Ovary (tissue), 9 donors: ENCODE measurements around the gene CSMD2. TPM values are rescaled to one million over a fixed set of nuclear protein-coding genes. Genes with fewer than 3 reads are reported as not detected.

ENCODE experiments used
- DNase-seq, 5 donors: peaks; one replicate each; pipeline ENCODE4 v3.0.0-alpha.2; 2019 to 2020
- H3K27ac ChIP-seq, 2 donors: fragments of 200-600 bp; one replicate each; pipeline versions ENCODE4 v1.5.1 to v1.8.0; 2019 to 2022
- H3K27me3 ChIP-seq: fragments of 200-600 bp; one replicate; pipeline ENCODE4 v1.8.0; 2022
- H3K36me3 ChIP-seq: fragments of 200-600 bp; sonication (generic); one replicate; pipeline ENCODE4 v1.5.1; 2019
- H3K4me1 ChIP-seq: one replicate; pipeline ENCODE4 v1.8.1; 2013; ENCODE audit warnings: mild to moderate bottlenecking, moderate library complexity; ENCODE audit not compliant: insufficient read depth
- H3K4me3 ChIP-seq: fragments of 200-600 bp; sonication (generic); one replicate; pipeline ENCODE4 v1.5.1; 2017
- H3K9me3 ChIP-seq, 2 donors: fragments of 200-600 bp in 1 of 2; sonication (generic) in 1 of 2; one replicate each; pipeline versions ENCODE4 v1.5.1 to v1.8.1; 2013 to 2019; ENCODE audit warnings: mild to moderate bottlenecking in 1 of 2, moderate library complexity in 1 of 2
- CTCF ChIP-seq, 3 donors: fragments of 450-650 bp in 2 of 3; fragments of 200-600 bp in 1 of 3; IDR thresholded peaks; one replicate each; pipeline versions ENCODE4 v1.5.1 to v1.8.0; 2016 to 2022; ENCODE audit warnings: antibody characterized with exemption in 3 of 3, mild to moderate bottlenecking in 1 of 3
- EP300 ChIP-seq: sonication (generic); formaldehyde crosslinking; IDR thresholded peaks from one replicate; pipeline ENCODE4 v1.6.1; 2017; ENCODE audit warnings: antibody characterized with exemption
- POLR2A ChIP-seq: fragments of 450-650 bp; IDR thresholded peaks from one replicate; pipeline ENCODE4 v1.6.1; 2017; ENCODE audit warnings: antibody characterized with exemption, mild to moderate bottlenecking, moderate library complexity
- WGBS, 3 donors: extraction: QIAGEN DNeasy Blood & Tissue Kit in 1 of 3; methylation state at CpG; one replicate each; pipeline versions ENCODE4 v1.1.5 to v1.1.7; 2013 to 2017; 5-methylcytosine and 5-hydroxymethylcytosine counted together
- intact Hi-C, 4 donors: fragments of 100-400 bp; cut with DNase I; formaldehyde crosslinking; loops; one replicate each; pipeline versions ENCODE4 v1.11.0 to v1.15.1; 2022 to 2023
- polyA plus RNA-seq, 2 donors: library from polyadenylated mRNA; stranded (reverse); fragments of 200-250 nt in 1 of 2; fragments of 350-450 nt in 1 of 2; fragmentation: Illumina TruSeq in 1 of 2; extraction: RNeasy Lipid Tissue Mini Kit (QIAGEN cat#74804) in 1 of 2; gene quantifications; one replicate each; pipeline ENCODE4 v1.2.3, GENCODE V29; 2013 to 2014
- total RNA-seq, 7 donors: library from RNA; depleted of rRNA in 2 of 7; stranded (reverse); fragments of >200 nt in 2 of 7; fragmentation: NEBNext Ultra II Directional in 3 of 7; extraction: Animal tissue kit (Norgen Biotek cat#: 25700) in 3 of 7; gene quantifications; one replicate each; pipeline versions ENCODE4 v1.1.0 to v1.2.4, GENCODE V29; 2016 to 2023
- donor health status: DM: no; HTN: no; CAD: no; lungs with moderate emphysema.
- donor health status: DM: no; HTN: no; CAD: no.
- donor health status: Bipolar disorder and iron deficiency.
- donor health status: DM: yes; HTN: yes; CAD: no.
- donor health status: DM: no; HTN: no; CAD: no.
- donor health status: DM: yes; HTN: yes; CAD: no.

Gene CSMD2
- total and polyA plus RNA-seq, 9 donors = 0.04 to 1.6 (median 0.18) TPM; not detected in 3

- Histone ChIP-seq H3K9me3 (no peaks in the 10 kb centered on the region), H3K4me3 (no peak overlapping the region), H3K4me1 (no peaks in the 10 kb centered on the region), H3K27ac (no peak overlapping the region), H3K27me3 (no peaks in the 10 kb centered on the region), H3K36me3 (no peaks in the 10 kb centered on the region)
- TF ChIP-seq CTCF (IDR thresholded peaks at IDR 0.05) (no peak), POLR2A (no peak), EP300 (no peak)
- intact Hi-C loops = loop anchor here in 2 of 4 donors (10.0 kb wide), 1 partner anchor 515 kb away; no protein-coding TSS in a partner anchor
- 93 to 95% (median 94%) methylated on average over 5 of the region's 5 CpGs for WGBS, 3 donors
- DNase-seq = no peak
These were observed 555.3 kb downstream of the CSMD2 start for GRCh38 chr1:33609739-33610138.

- 93 to 95% (median 95%) methylated on average over 9 of the region's 9 CpGs for WGBS, 3 donors
- Histone ChIP-seq H3K4me3 (no peak overlapping the region), H3K27ac (no peak overlapping the region), H3K4me1 (no peaks in the 10 kb centered on the region), H3K27me3 (no peaks in the 10 kb centered on the region), H3K36me3 (no peaks in the 10 kb centered on the region), H3K9me3 (no peaks in the 10 kb centered on the region)
- TF ChIP-seq POLR2A (no peak), CTCF (IDR thresholded peaks at IDR 0.05) (no peak), EP300 (no peak)
- intact Hi-C loops = no loop called here
- DNase-seq = no peak
These were observed 556.1 kb downstream of the CSMD2 start for GRCh38 chr1:33608825-33609400.

DNA sequence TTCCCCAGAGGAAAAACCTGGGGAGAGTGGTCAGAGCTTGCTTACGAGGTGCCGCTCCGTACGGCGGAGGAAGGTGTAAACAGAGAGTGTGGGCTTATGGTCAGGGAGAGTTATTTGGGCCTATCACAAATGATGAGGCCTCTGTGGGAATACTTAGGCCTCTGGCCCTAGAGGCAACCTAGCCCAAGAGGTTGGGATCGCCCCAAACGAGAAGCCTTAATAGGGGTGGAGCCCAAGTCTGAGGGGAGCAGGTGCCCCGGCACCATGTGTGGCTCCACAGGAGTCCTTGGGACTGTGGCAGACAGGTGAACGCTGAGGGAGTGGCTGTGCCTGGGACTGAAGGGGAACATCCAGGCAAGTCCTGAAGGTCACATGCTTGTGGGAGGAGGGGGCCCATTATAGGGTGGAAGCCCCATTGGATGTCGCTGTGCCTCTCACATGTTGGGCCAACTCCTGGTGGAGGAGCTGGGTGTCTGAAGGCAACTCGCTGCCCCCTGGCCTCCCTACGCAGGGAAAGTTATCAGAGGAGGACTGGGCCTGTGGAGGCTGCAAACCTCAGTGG lies 557.5 kb downstream of the CSMD2 start:
- H3K9me3 ChIP-seq = no peaks in the 10 kb centered on the region
- H3K36me3 ChIP-seq = no peaks in the 10 kb centered on the region
- no peak for DNase-seq
- intact Hi-C loops = no loop called here
- no peak overlapping the region for H3K27ac ChIP-seq
- WGBS, 3 donors = 85 to 91% (median 88%) methylated on average over 12 of the region's 12 CpGs
- no peaks in the 10 kb centered on the region for H3K4me1 ChIP-seq
- no peaks in the 10 kb centered on the region for H3K27me3 ChIP-seq
- no peak for TF ChIP-seq EP300
- TF ChIP-seq POLR2A = no peak
- no peak for TF ChIP-seq CTCF (IDR thresholded peaks at IDR 0.05)
- no peak overlapping the region for H3K4me3 ChIP-seq

DNA sequence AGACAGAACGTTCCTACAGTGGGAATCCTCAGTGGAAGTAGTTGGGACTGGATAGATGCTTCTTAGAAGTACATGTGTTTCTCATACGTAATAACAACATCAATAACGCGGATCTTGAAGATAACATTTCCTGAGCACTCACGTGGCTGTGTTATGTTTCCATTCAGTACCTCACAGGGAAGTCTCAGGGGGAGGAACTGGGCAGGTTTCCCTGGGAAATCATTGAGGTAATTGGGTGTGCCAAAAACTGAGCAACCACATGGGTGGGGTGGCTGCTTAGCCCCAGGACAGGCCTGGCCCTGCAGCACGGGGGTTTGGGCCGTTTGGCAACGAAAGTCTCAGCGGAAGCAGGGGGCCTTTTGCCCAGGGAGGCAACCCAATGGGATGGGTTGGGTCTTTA lies 558.8 kb downstream of the CSMD2 start:
- intact Hi-C loops = no loop called here
- Histone ChIP-seq H3K27me3 (no peaks in the 10 kb centered on the region), H3K9me3 (no peaks in the 10 kb centered on the region), H3K4me3 (no peak overlapping the region), H3K36me3 (no peaks in the 10 kb centered on the region), H3K27ac (no peak overlapping the region), H3K4me1 (no peaks in the 10 kb centered on the region)
- TF ChIP-seq POLR2A (no peak), CTCF (IDR thresholded peaks at IDR 0.05) (no peak), EP300 (no peak)
- WGBS, 3 donors = 70 to 76% (median 75%) methylated on average over 9 of the region's 9 CpGs
- DNase-seq = no peak
